H9 (cell line): ENCODE results near the gene CALN1. TPM values are rescaled to one million over a fixed set of nuclear protein-coding genes. Genes with fewer than 3 reads are reported as not detected.

Experiments
- DNase-seq: peaks from one replicate; pipeline ENCODE4 v3.0.0-alpha.2; 2017
- H2AFZ ChIP-seq: one replicate; pipeline ENCODE4 v1.6.1; 2013; ENCODE audit warnings: mild to moderate bottlenecking, low read length, control low read depth, moderate library complexity
- H2AK5ac ChIP-seq: 2 replicates; pipeline ENCODE4 v1.6.1; 2013; ENCODE audit warnings: low read length, control low read depth, mixed read lengths; ENCODE audit not compliant: insufficient read length
- H2BK120ac ChIP-seq: one replicate; pipeline ENCODE4 v1.6.1; 2013; ENCODE audit warnings: low read depth, mild to moderate bottlenecking, low read length, control low read depth, inconsistent platforms; ENCODE audit not compliant: poor library complexity, severe bottlenecking
- H2BK12ac ChIP-seq: 2 replicates; pipeline ENCODE4 v1.6.1; 2013; ENCODE audit warnings: low read length, control low read depth, mixed read lengths, low read depth; ENCODE audit not compliant: insufficient read length
- H2BK15ac ChIP-seq: 2 replicates; pipeline ENCODE4 v1.6.1; 2013; ENCODE audit warnings: low read depth, low read length, control low read depth
- H2BK20ac ChIP-seq: one replicate; pipeline ENCODE4 v1.6.1; 2013; ENCODE audit warnings: low read depth, mild to moderate bottlenecking, low read length, control low read depth, inconsistent platforms; ENCODE audit not compliant: poor library complexity, severe bottlenecking
- H2BK5ac ChIP-seq: 2 replicates; pipeline ENCODE4 v1.6.1; 2013; ENCODE audit warnings: low read length, control low read depth, mixed read lengths; ENCODE audit not compliant: insufficient read length
- H3K14ac ChIP-seq: 2 replicates; pipeline ENCODE4 v1.6.1; 2013; ENCODE audit warnings: low read length, control low read depth; ENCODE audit not compliant: insufficient read depth
- H3K18ac ChIP-seq: 2 replicates; pipeline ENCODE4 v1.6.1; 2013; ENCODE audit warnings: low read depth, mild to moderate bottlenecking, mixed read lengths, low read length, control low read depth; ENCODE audit not compliant: insufficient read length
- H3K23ac ChIP-seq: 2 replicates; pipeline ENCODE4 v1.6.1; 2013; ENCODE audit warnings: low read length, control low read depth, mixed read lengths, low read depth; ENCODE audit not compliant: insufficient read length
- H3K23me2 ChIP-seq: 2 replicates; pipeline ENCODE4 v1.6.1; 2013; ENCODE audit warnings: low read depth, mild to moderate bottlenecking, mixed read lengths, low read length, control low read depth; ENCODE audit not compliant: insufficient read length, poor library complexity, severe bottlenecking
- H3K27ac ChIP-seq: 2 replicates; pipeline ENCODE4 v1.5.1; 2013; ENCODE audit warnings: low read length, control low read depth, mixed read lengths, low read depth; ENCODE audit not compliant: insufficient read length
- H3K27me3 ChIP-seq: 2 replicates; pipeline ENCODE4 v1.6.1; 2013; ENCODE audit warnings: low read length, control low read depth, inconsistent platforms; ENCODE audit not compliant: insufficient read depth
- H3K4ac ChIP-seq: 2 replicates; pipeline ENCODE4 v1.6.1; 2013; ENCODE audit warnings: low read depth, mild to moderate bottlenecking, control low read depth, inconsistent platforms, low read length, moderate library complexity
- H3K4me1 ChIP-seq: 2 replicates; pipeline ENCODE4 v1.6.1; 2013; ENCODE audit warnings: low read length, control low read depth, inconsistent platforms; ENCODE audit not compliant: insufficient read depth
- H3K4me2 ChIP-seq: 2 replicates; pipeline ENCODE4 v1.6.1; 2013; ENCODE audit warnings: low read length, control low read depth, mixed read lengths; ENCODE audit not compliant: insufficient read length, insufficient read depth
- H3K56ac ChIP-seq: 2 replicates; pipeline ENCODE4 v1.6.1; 2013; ENCODE audit warnings: low read depth, mild to moderate bottlenecking, mixed read lengths, low read length, control low read depth; ENCODE audit not compliant: insufficient read length
- H3K79me1 ChIP-seq: 2 replicates; pipeline ENCODE4 v1.6.1; 2013; ENCODE audit warnings: low read depth, mild to moderate bottlenecking, moderate library complexity, low read length, control low read depth, inconsistent platforms; ENCODE audit not compliant: insufficient read depth, poor library complexity, severe bottlenecking
- H3K79me2 ChIP-seq: 2 replicates; pipeline ENCODE4 v1.6.1; 2013; ENCODE audit warnings: low read length, control low read depth, inconsistent platforms; ENCODE audit not compliant: insufficient read depth
- H3K9ac ChIP-seq: 2 replicates; pipeline ENCODE4 v1.6.1; 2013; ENCODE audit warnings: low read length, control low read depth, mixed read lengths; ENCODE audit not compliant: insufficient read length; ENCODE audit errors: extremely low read depth
- H3K9me3 ChIP-seq: one replicate; pipeline ENCODE4 v1.6.1; 2013; ENCODE audit warnings: low read depth, low read length, inconsistent platforms; ENCODE audit not compliant: control insufficient read depth
- H3T11ph ChIP-seq: one replicate; pipeline ENCODE4 v1.6.1; 2013; ENCODE audit warnings: mild to moderate bottlenecking, low read length, control low read depth, inconsistent platforms
- H4K20me1 ChIP-seq: one replicate; pipeline ENCODE4 v1.6.1; 2013; ENCODE audit not compliant: control insufficient read depth, insufficient read length, insufficient read depth
- H4K5ac ChIP-seq: 2 replicates; pipeline ENCODE4 v1.6.1; 2013; ENCODE audit warnings: low read depth, mild to moderate bottlenecking, mixed read lengths, low read length, control low read depth; ENCODE audit not compliant: insufficient read length
- H4K8ac ChIP-seq: replicated peaks from 2 replicates; pipeline ENCODE4 v1.6.1; 2013; ENCODE audit warnings: low read length, control low read depth, mixed read lengths, low read depth; ENCODE audit not compliant: insufficient read length
- H4K91ac ChIP-seq: 2 replicates; pipeline ENCODE4 v1.6.1; 2013; ENCODE audit warnings: low read depth, mild to moderate bottlenecking, moderate library complexity, mixed read lengths, low read length, control low read depth; ENCODE audit not compliant: insufficient read length
- H3K27ac Mint-ChIP-seq, 3 experiments: 2 replicates in 2 of 3; 3 replicates in 1 of 3; pipeline ENCODE4 v1.8.0; 2020 to 2021; ENCODE audit warnings: mixed read lengths in 3 of 3, mild to moderate bottlenecking in 1 of 3, moderate library complexity in 1 of 3
- H3K27me3 Mint-ChIP-seq: 2 replicates; pipeline ENCODE4 v1.8.0; 2021; ENCODE audit warnings: low read depth, mild to moderate bottlenecking, moderate library complexity, mixed read lengths
- H3K36me3 Mint-ChIP-seq, 3 experiments: 2 replicates in 2 of 3; 3 replicates in 1 of 3; pipeline ENCODE4 v1.8.0; 2020 to 2021; ENCODE audit warnings: low read depth in 3 of 3, mixed read lengths in 3 of 3; ENCODE audit not compliant: insufficient read depth in 1 of 3
- H3K4me1 Mint-ChIP-seq, 2 experiments: 2 replicates each; pipeline ENCODE4 v1.8.0; 2020; ENCODE audit warnings: mixed read lengths in 2 of 2
- H3K4me3 Mint-ChIP-seq, 2 experiments: 2 replicates in 1 of 2; 3 replicates in 1 of 2; pipeline ENCODE4 v1.8.0; 2020 to 2021; ENCODE audit warnings: mild to moderate bottlenecking in 2 of 2, mixed read lengths in 2 of 2, moderate library complexity in 1 of 2
- H3K9me3 Mint-ChIP-seq, 2 experiments: 2 replicates in 1 of 2; 3 replicates in 1 of 2; pipeline ENCODE4 v1.8.0; 2020; ENCODE audit warnings: mild to moderate bottlenecking in 2 of 2, mixed read lengths in 2 of 2, moderate library complexity in 1 of 2
- CTCF ChIP-seq: fragments of 200-600 bp; sonication (generic); conservative IDR thresholded peaks from 3 replicates; pipeline ENCODE4 v1.8.0; 2021; ENCODE audit warnings: antibody characterized with exemption, mild to moderate bottlenecking
- WGBS: extraction: QIAGEN DNeasy Blood & Tissue Kit; methylation state at CpG from one replicate; pipeline ENCODE4 v1.1.7; 2013; ENCODE audit warnings: missing lambda C conversion rate, low lambda C conversion rate, mixed read lengths; ENCODE audit not compliant: insufficient read length; ENCODE audit errors: extremely low coverage; 5-methylcytosine and 5-hydroxymethylcytosine counted together
- total RNA-seq: library from RNA; stranded (reverse); gene quantifications from 2 replicates; pipeline ENCODE4 v1.2.1, GENCODE V29; 2021

The CALN1 gene
- total RNA-seq, 1 experiment from 2014 or later: 2.8 TPM

GRCh38 chr7:72307566-72307965 lies 104.6 kb downstream of the CALN1 start:
- Histone ChIP-seq H4K5ac (no peak overlapping the region), H3K27ac (no peak overlapping the region), H3K4ac (no peak overlapping the region), H3K23me2 (no peaks in the 10 kb centered on the region), H3K14ac (no peak overlapping the region; the same call in 1 of the 2 replicates), H3K23ac (no peak overlapping the region), H3K79me2 (no peaks in the 10 kb centered on the region; the same call in 1 of the 2 replicates), H2AFZ (no peak overlapping the region), H3T11ph (no peak overlapping the region), H3K27me3 (no peaks in the 10 kb centered on the region), H3K4me1 (no peaks in the 10 kb centered on the region; the same call in 1 of the 2 replicates), H2BK12ac (no peak overlapping the region), H2BK120ac (no peak overlapping the region), H4K20me1 (no peaks in the 10 kb centered on the region), H3K79me1 (no peaks in the 10 kb centered on the region), H2BK20ac (no peak overlapping the region), H4K91ac (no peak overlapping the region), H3K9me3 (no peaks in the 10 kb centered on the region), H3K56ac (no peak overlapping the region), H3K4me2 (no peak overlapping the region), H2AK5ac (no peak overlapping the region), H2BK15ac (no peak overlapping the region), H3K18ac (no peak overlapping the region), H3K9ac (no peak overlapping the region), H4K8ac (no peak overlapping the region), H2BK5ac (no peak overlapping the region)
- no peak for DNase-seq
- Mint-ChIP-seq H3K27me3 (no peaks in the 10 kb centered on the region), H3K9me3 (no peaks in the 10 kb centered on the region; a peak in 1 of 5 replicates), H3K4me3 (no peak overlapping the region; a peak in 1 of 5 replicates), H3K36me3 (peaks cover 0 to 1% (median 0%) of the 10 kb centered on the region in 3 experiments; a peak in 1 of 7 replicates), H3K27ac (peak overlapping the region in 1 of 3 experiments; percentile 85; a peak in 3 of 7 replicates), H3K4me1 (peaks cover 13 to 33% of the 10 kb centered on the region in 2 experiments)
- TF ChIP-seq CTCF: no peak
- WGBS: no CpG with 5 or more reads among the region's 9 CpGs
